ENCODE data around the gene PRKCQ. TPM values are rescaled to one million over a fixed set of nuclear protein-coding genes. Genes with fewer than 3 reads are reported as not detected.

Gene PRKCQ
- total and polyA plus RNA-seq, 2 of the 13 experiments (the other 11 are each of a cell fraction or from before 2014, with no cell fraction given), result 0.13 to 0.35 TPM

GRCh38 chr10:6504296-6504695 is 75.8 kb downstream of the PRKCQ start:
- Histone ChIP-seq H3K4me1 (ENCODE audit: insufficient read depth, low read length) (no peaks in the 10 kb centered on the region), H3K27me3 (ENCODE audit: control insufficient read depth in 1 of 2, insufficient read depth in 2 of 2, low read length in 2 of 2) (peaks cover 0 to 6% of the 10 kb centered on the region in 2 experiments; a peak in 2 of 5 replicates), H3K79me2 (ENCODE audit: insufficient read depth, low read length) (no peaks in the 10 kb centered on the region), H3K27ac (ENCODE audit: extremely low read length, insufficient read depth, low read length) (no peak overlapping the region), H2AFZ (ENCODE audit: low read length) (no peak overlapping the region), H3K9me3 (ENCODE audit: low read length) (no peaks in the 10 kb centered on the region), H3K4me2 (ENCODE audit: low read depth, low read length) (no peak overlapping the region), H3K4me3 (replicated peaks in 1 of 3; ENCODE audit: insufficient read depth in 1 of 3, low read depth in 2 of 3, low read length in 3 of 3) (no peak overlapping the region), H4K20me1 (ENCODE audit: insufficient read depth, low read length) (no peaks in the 10 kb centered on the region), H3K9ac (ENCODE audit: insufficient read depth, low read depth, low read length) (no peak overlapping the region), H3K36me3 (replicated peaks in 1 of 2; ENCODE audit: control insufficient read depth in 1 of 2, insufficient read depth in 2 of 2, low read length in 2 of 2) (no peaks in the 10 kb centered on the region)
- POLR2A ChIA-PET, result no interaction called here
- in situ Hi-C loops (cut with HindIII; ENCODE audit: extremely low pct_ligation_motif_present, low pct_unique_long_range_greater_than_20kb), result no loop called here
- ATAC-seq, result no peak
- intact Hi-C loops (cut with micrococcal nuclease; ENCODE audit: unreplicated experiment), result no loop called here
- CTCF ChIA-PET (ENCODE audit: low intra/inter-chr PET ratio, low total read pairs), result no interaction called here
- WGBS (ENCODE audit: low lambda C conversion rate), result 0% methylated on average over 1 of the region's 1 CpG
- no TSS peak for BruUV-seq (replicated peaks)
- DNase-seq (ENCODE audit: low spot score), result no peak
- TF ChIP-seq JUNB (CRISPR knock-in tag; IDR thresholded peaks at IDR 0.05; ENCODE audit: borderline replicate concordance), result no peak
- TF ChIP-seq ZNF143 (CRISPR knock-in tag; IDR thresholded peaks at IDR 0.05), result no peak
- TF ChIP-seq MATR3 (CRISPR knock-in tag; IDR thresholded peaks at IDR 0.05), result no peak
- no peak for TF ChIP-seq ZNF878 (CRISPR knock-in tag; IDR thresholded peaks at IDR 0.05)
- TF ChIP-seq EZH2 (conservative IDR thresholded peaks at IDR 0.05; ENCODE audit: low read depth, low read length), result no peak
- no peak for TF ChIP-seq RCOR2 (CRISPR knock-in tag; IDR thresholded peaks at IDR 0.05)
- no peak for FAIRE-seq

GRCh38 chr10:6503171-6503570 is 76.9 kb downstream of the PRKCQ start:
- H3K27me3 ChIP-seq (ENCODE audit: control insufficient read depth in 1 of 2, insufficient read depth in 2 of 2, low read length in 2 of 2), result peaks cover 0 to 6% of the 10 kb centered on the region in 2 experiments; a peak in 2 of 5 replicates
- no peak for TF ChIP-seq SP5 (CRISPR knock-in tag; IDR thresholded peaks at IDR 0.05; ENCODE audit: borderline replicate concordance, low read depth)
- no peak for TF ChIP-seq ZNF10 (CRISPR knock-in tag; IDR thresholded peaks at IDR 0.05; ENCODE audit: borderline replicate concordance, low read depth)
- TF ChIP-seq BCL3 (CRISPR knock-in tag; IDR thresholded peaks at IDR 0.05), result no peak
- no peak for TF ChIP-seq PLSCR1 (CRISPR knock-in tag; IDR thresholded peaks at IDR 0.05; ENCODE audit: borderline replicate concordance)
- no peak for TF ChIP-seq NONO (IDR thresholded peaks at IDR 0.05)
- TF ChIP-seq NONO (CRISPR knock-in tag; conservative IDR thresholded peaks at IDR 0.05), result no peak
- TF ChIP-seq ZNF710 (CRISPR knock-in tag; IDR thresholded peaks at IDR 0.05; ENCODE audit: borderline replicate concordance), result no peak
- no peak for TF ChIP-seq ZNF264 (CRISPR knock-in tag; IDR thresholded peaks at IDR 0.05)
- no peak for TF ChIP-seq MYNN (CRISPR knock-in tag; IDR thresholded peaks at IDR 0.05; ENCODE audit: low read depth)
- TF ChIP-seq ZNF790 (CRISPR knock-in tag; IDR thresholded peaks at IDR 0.05; ENCODE audit: borderline replicate concordance), result no peak
- TF ChIP-seq FOSL2 (CRISPR knock-in tag; IDR thresholded peaks at IDR 0.05), result no peak
- TF ChIP-seq SPEN (CRISPR knock-in tag; IDR thresholded peaks at IDR 0.05; ENCODE audit: low read depth), result no peak

More at GRCh38 chr10:6503171-6503570, 76.9 kb downstream of the PRKCQ start:
- Histone ChIP-seq H3K79me2 (ENCODE audit: insufficient read depth, low read length) (no peaks in the 10 kb centered on the region), H3K4me2 (ENCODE audit: low read depth, low read length) (no peak overlapping the region), H3K27ac (ENCODE audit: extremely low read length, insufficient read depth, low read length) (no peak overlapping the region), H3K9me3 (ENCODE audit: low read length) (no peaks in the 10 kb centered on the region), H4K20me1 (ENCODE audit: insufficient read depth, low read length) (no peaks in the 10 kb centered on the region), H3K9ac (ENCODE audit: insufficient read depth, low read depth, low read length) (no peak overlapping the region), H3K4me1 (ENCODE audit: insufficient read depth, low read length) (no peaks in the 10 kb centered on the region), H3K4me3 (replicated peaks in 1 of 3; ENCODE audit: insufficient read depth in 1 of 3, low read depth in 2 of 3, low read length in 3 of 3) (no peak overlapping the region), H3K36me3 (replicated peaks in 1 of 2; ENCODE audit: control insufficient read depth in 1 of 2, insufficient read depth in 2 of 2, low read length in 2 of 2) (no peaks in the 10 kb centered on the region), H2AFZ (ENCODE audit: low read length) (no peak overlapping the region)
- FAIRE-seq, result no peak
- ChIA-PET POLR2A (no interaction called here), CTCF (ENCODE audit: low intra/inter-chr PET ratio, low total read pairs) (no interaction called here)
- no peak for DNase-seq (ENCODE audit: low spot score)
- intact Hi-C loops (cut with micrococcal nuclease; ENCODE audit: unreplicated experiment) (no loop called here), in situ Hi-C loops (cut with HindIII; ENCODE audit: extremely low pct_ligation_motif_present, low pct_unique_long_range_greater_than_20kb) (no loop called here)
- ATAC-seq, result no peak
- no TSS peak for BruUV-seq (replicated peaks)

All from HepG2 (cell line).